Hepatocyte (in vitro differentiated cells): ENCODE data around the gene MEX3A. TPM values are rescaled to one million over a fixed set of nuclear protein-coding genes. Genes with fewer than 3 reads are reported as not detected.

Experiments
- DNase-seq: peaks from one replicate; pipeline ENCODE4 v3.0.0-alpha.2; 2016; ENCODE audit warnings: low spot score
- H2AFZ ChIP-seq: fragments of 200-600 bp; sonication (generic); 2 replicates; pipeline ENCODE4 v1.6.0; 2016; ENCODE audit warnings: antibody characterized with exemption, mild to moderate bottlenecking
- H3K27ac ChIP-seq: fragments of 200-600 bp; sonication (generic); 2 replicates; pipeline ENCODE4 v1.5.1; 2016; ENCODE audit warnings: mild to moderate bottlenecking
- H3K27me3 ChIP-seq: fragments of 200-600 bp; sonication (generic); 2 replicates; pipeline ENCODE4 v1.6.1; 2016
- H3K36me3 ChIP-seq: fragments of 200-600 bp; sonication (generic); replicated peaks from 2 replicates; pipeline ENCODE4 v1.5.1; 2016; ENCODE audit warnings: low read depth; ENCODE audit not compliant: insufficient read depth
- H3K4me1 ChIP-seq: fragments of 200-600 bp; sonication (generic); 2 replicates; pipeline ENCODE4 v1.5.1; 2016; ENCODE audit warnings: mild to moderate bottlenecking, moderate library complexity; ENCODE audit not compliant: insufficient read depth
- H3K4me2 ChIP-seq: fragments of 200-600 bp; sonication (generic); 2 replicates; pipeline ENCODE4 v1.6.0; 2016
- H3K4me3 ChIP-seq: fragments of 200-600 bp; sonication (generic); 2 replicates; pipeline ENCODE4 v1.5.1; 2016; ENCODE audit warnings: mild to moderate bottlenecking
- H3K79me2 ChIP-seq: fragments of 200-600 bp; sonication (generic); 2 replicates; pipeline ENCODE4 v1.6.0; 2017; ENCODE audit warnings: mild to moderate bottlenecking
- H3K9me2 ChIP-seq: fragments of 200-600 bp; sonication (generic); replicated peaks from 2 replicates; pipeline ENCODE4 v1.6.0; 2017; ENCODE audit warnings: mild to moderate bottlenecking; ENCODE audit not compliant: insufficient read depth
- H3K9me3 ChIP-seq: fragments of 200-600 bp; sonication (generic); 2 replicates; pipeline ENCODE4 v1.5.1; 2016; ENCODE audit warnings: low read depth, mild to moderate bottlenecking
- H4K20me1 ChIP-seq: fragments of 200-600 bp; sonication (generic); 2 replicates; pipeline ENCODE4 v1.6.0; 2016; ENCODE audit warnings: mild to moderate bottlenecking; ENCODE audit not compliant: insufficient read depth, poor library complexity, severe bottlenecking
- CTCF ChIP-seq: fragments of 200-600 bp; sonication (generic); IDR thresholded peaks from 2 replicates; pipeline ENCODE4 v1.5.1; 2016; ENCODE audit warnings: antibody characterized with exemption, mild to moderate bottlenecking; ENCODE audit not compliant: poor library complexity
- EZH2 ChIP-seq: fragments of 200-600 bp; sonication (generic); IDR thresholded peaks from 2 replicates; pipeline ENCODE4 v1.6.1; 2016; ENCODE audit warnings: antibody characterized with exemption, mild to moderate bottlenecking, borderline replicate concordance
- EZH2phosphoT487 ChIP-seq: fragments of 200-600 bp; sonication (generic); IDR thresholded peaks from one replicate; pipeline ENCODE4 v1.6.1; 2018; ENCODE audit warnings: antibody characterized with exemption, mild to moderate bottlenecking, low read depth, moderate library complexity; ENCODE audit not compliant: unreplicated experiment, severe bottlenecking
- WGBS: methylation state at CpG from one replicate; pipeline ENCODE4 v1.1.6; 2016; ENCODE audit warnings: low lambda C conversion rate; ENCODE audit errors: missing lambda C conversion rate; 5-methylcytosine and 5-hydroxymethylcytosine counted together
- polyA plus RNA-seq: library from polyadenylated mRNA; unstranded; fragments of >200 nt; fragmentation: Nextera tagmentation; extraction: Ambion mirVana; gene quantifications from 2 replicates; pipeline ENCODE4 v1.2.1, GENCODE V29; 2016
- total RNA-seq: library from RNA; depleted of rRNA; stranded (reverse); fragments of >200 nt; gene quantifications from 2 replicates; pipeline ENCODE4 v1.2.3, GENCODE V29; 2014

MEX3A gene
- total and polyA plus RNA-seq, 2 experiments from 2014 or later = 9.3 to 12.0 TPM

GRCh38 chr1:156052862-156053767, 29.1 kb downstream of the MEX3A start:
- H3K27ac ChIP-seq = peak overlapping the region; percentile 97
- H3K4me1 ChIP-seq = no peaks in the 10 kb centered on the region
- peaks cover 4% of the 10 kb centered on the region for H4K20me1 ChIP-seq
- H3K9me3 ChIP-seq = no peaks in the 10 kb centered on the region
- TF ChIP-seq CTCF = peak; percentile 44
- TF ChIP-seq EZH2phosphoT487 = no peak
- TF ChIP-seq EZH2 = no peak
- no peaks in the 10 kb centered on the region for H3K27me3 ChIP-seq
- H3K36me3 ChIP-seq = no peaks in the 10 kb centered on the region
- peak overlapping the region; percentile 80 for H3K4me3 ChIP-seq
- WGBS = under 1% methylated on average over 14 of the region's 63 CpGs
- DNase-seq = peak; percentile 90
- peak overlapping the region; percentile 59 for H2AFZ ChIP-seq
- H3K4me2 ChIP-seq = peak overlapping the region; percentile 72
- no peaks in the 10 kb centered on the region for H3K9me2 ChIP-seq
- peaks cover 38% of the 10 kb centered on the region for H3K79me2 ChIP-seq

- H3K9me2 ChIP-seq = no peaks in the 10 kb centered on the region
- TF ChIP-seq EZH2 = no peak
- TF ChIP-seq CTCF = no peak
- no peak for TF ChIP-seq EZH2phosphoT487
- peaks cover 31% of the 10 kb centered on the region for H3K79me2 ChIP-seq
- H3K36me3 ChIP-seq = no peaks in the 10 kb centered on the region
- H2AFZ ChIP-seq = no peak overlapping the region
- no peak overlapping the region for H3K4me3 ChIP-seq
- no peak overlapping the region for H3K4me2 ChIP-seq
- no peak overlapping the region for H3K27ac ChIP-seq
- H3K27me3 ChIP-seq = no peaks in the 10 kb centered on the region
- no peaks in the 10 kb centered on the region for H3K9me3 ChIP-seq
- H3K4me1 ChIP-seq = no peaks in the 10 kb centered on the region
- DNase-seq = no peak
- 93% methylated on average over 5 of the region's 7 CpGs for WGBS
- peaks cover 4% of the 10 kb centered on the region for H4K20me1 ChIP-seq
Measured at GRCh38 chr1:156051011-156051725, 31.1 kb downstream of the MEX3A start.

GRCh38 chr1:156050376-156050775, 31.9 kb downstream of the MEX3A start:
- WGBS = 88% methylated on average over 4 of the region's 4 CpGs
- H4K20me1 ChIP-seq = peaks cover 4% of the 10 kb centered on the region
- no peaks in the 10 kb centered on the region for H3K27me3 ChIP-seq
- peaks cover 23% of the 10 kb centered on the region for H3K79me2 ChIP-seq
- H3K9me2 ChIP-seq = no peaks in the 10 kb centered on the region
- TF ChIP-seq EZH2phosphoT487 (no peak), EZH2 (no peak), CTCF (no peak)
- H3K4me2 ChIP-seq = no peak overlapping the region
- H2AFZ ChIP-seq = no peak overlapping the region
- no peak overlapping the region for H3K4me3 ChIP-seq
- H3K9me3 ChIP-seq = no peaks in the 10 kb centered on the region
- no peaks in the 10 kb centered on the region for H3K4me1 ChIP-seq
- H3K36me3 ChIP-seq = no peaks in the 10 kb centered on the region
- H3K27ac ChIP-seq = no peak overlapping the region
- no peak for DNase-seq
